GM19328 (cell line): Measurements from ENCODE around the gene LIN37.

Experiments used
- ATAC-seq: cut with Tn5 transposase; IDR thresholded peaks from one replicate; pipeline ENCODE4 v1.9.1; 2021; ENCODE audit warnings: mild to moderate bottlenecking, moderate library complexity; ENCODE audit not compliant: unreplicated experiment

LIN37 gene, protein sequence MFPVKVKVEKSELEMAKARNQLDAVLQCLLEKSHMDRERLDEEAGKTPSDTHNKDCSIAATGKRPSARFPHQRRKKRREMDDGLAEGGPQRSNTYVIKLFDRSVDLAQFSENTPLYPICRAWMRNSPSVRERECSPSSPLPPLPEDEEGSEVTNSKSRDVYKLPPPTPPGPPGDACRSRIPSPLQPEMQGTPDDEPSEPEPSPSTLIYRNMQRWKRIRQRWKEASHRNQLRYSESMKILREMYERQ

DNA sequence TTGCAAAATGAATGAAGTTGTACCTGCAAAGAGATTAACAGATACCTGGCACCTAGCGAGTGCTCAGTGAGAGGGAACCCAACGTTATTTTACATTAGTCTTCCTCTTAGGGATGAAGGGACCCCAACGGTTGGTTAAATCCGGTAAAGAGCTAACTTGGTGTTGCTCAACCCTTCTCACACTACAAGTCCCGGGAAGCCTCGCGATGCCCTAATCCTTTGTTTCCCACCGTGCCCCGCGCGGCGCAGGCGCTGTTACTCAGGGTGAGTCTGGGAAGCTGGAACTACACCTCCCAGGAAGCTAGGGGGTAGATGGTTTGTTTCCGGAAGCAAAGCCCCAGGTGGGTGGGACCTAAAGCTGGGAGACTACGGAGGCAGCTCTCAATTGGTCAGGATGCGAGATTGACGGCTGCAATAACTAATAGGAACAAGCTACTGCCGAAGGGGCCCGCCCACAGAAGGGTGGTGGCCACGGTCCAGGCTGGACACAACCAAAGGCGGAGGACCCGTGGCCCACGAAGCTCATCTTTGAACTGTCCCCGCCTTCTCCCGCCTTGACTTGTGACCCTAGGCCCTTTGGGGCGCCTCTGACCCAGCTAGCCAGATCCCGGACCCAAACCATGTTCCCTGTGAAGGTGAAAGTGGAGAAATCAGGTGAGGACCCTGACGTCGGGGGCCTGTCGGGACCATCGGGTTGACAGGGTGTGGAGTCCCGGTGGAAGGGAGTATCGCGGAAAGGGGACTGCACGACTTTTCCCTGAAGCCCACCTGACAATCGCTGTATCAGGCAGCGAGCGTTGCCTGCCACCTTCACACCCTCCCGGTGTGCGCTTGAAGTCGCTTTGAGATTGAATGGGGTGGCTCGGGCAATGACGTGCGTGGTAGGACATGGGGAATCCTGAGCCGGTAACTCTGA, at the start of gene LIN37:
Gene LIN37 (plus strand): TSS at position 471 of the 915 bp plus-strand sequence. CDS start 149 bp downstream, at position 620.
- ATAC-seq: peak; percentile 72

DNA sequence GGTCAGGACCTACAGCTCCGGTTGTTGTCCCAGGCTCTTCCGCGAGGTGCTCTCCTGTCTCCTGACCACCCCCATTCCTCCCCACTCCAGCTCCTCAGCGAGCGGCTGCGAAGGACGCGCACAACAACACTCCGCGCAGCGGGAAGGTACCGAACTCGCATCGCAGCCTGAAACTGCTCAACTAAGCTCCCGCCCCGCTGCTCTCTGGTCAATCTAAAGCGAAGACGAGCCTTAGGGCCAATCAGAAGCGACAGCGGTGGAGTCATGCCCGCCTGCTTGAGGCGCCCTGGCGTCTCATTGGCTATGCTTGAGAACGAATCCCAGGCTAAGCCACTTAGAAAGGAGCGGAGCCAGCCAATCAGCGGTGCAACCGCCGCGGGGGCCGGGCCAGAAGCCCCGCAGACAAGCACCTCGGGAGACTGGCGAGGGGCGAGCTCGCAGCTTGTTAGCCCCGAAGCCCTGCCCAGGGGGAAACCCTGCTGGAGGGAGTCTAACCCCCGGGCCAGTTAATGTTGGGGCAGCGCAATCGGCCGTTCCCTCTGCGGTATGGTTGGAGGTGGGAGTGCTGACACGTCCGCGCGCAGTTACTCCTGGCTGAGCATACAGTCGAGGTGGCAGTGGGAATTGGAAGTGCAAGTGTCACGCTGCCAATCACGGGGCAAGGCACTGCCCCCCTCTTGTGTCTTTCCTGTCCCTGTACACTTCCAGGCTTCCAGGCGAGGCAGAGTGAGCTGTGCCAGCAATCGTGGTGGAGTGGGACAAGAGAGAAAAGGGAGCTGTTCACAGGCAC, 46.0 kb upstream of the LIN37 start:
- peak; percentile 94 for ATAC-seq

DNA sequence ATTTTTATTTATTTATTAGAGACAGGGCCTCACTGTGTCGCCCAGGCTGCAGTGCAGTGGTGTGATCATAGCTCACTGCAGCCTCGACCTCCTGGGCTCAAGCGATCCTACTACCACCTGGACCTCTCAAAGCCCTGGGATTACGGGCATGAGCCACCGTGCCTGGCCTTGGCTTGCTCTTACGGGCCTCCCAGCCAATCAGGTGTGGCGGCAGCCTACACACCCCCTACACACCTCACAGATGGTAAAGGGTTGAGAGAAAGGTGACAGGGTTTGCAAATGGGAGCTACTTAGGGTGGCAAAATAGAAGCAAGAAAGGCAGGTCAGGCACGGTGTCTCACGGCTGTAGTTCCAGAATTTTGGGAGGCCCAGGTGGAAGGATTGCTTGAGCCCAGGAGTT, 45.0 kb upstream of the LIN37 start:
- ATAC-seq: no peak

DNA sequence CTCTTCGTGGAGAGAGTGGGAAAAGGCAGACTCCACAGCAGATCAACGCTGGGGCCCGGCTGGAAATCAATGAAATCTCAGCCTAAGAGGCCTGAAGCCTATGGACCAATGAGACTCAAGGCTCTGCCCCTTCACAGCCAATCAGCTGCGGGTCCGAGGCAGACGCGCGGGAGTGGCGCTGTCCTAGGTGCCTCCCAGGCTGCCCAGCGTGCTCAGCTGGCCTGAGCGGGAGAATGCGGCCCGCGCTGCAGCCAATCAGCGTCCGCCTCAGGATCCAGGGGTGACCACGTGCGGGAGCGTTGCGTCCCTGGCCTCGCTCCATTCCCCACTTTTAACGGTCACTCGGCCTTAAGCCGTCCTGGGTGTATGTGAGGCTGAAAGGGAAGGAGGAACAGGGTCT, 44.2 kb upstream of the LIN37 start, which contains the start of gene ZBTB32:
Gene ZBTB32 (plus strand): TSS at position 341 of the 400 bp plus-strand sequence. CDS start 10,069 bp downstream, outside the sequence.
- no peak for ATAC-seq

DNA sequence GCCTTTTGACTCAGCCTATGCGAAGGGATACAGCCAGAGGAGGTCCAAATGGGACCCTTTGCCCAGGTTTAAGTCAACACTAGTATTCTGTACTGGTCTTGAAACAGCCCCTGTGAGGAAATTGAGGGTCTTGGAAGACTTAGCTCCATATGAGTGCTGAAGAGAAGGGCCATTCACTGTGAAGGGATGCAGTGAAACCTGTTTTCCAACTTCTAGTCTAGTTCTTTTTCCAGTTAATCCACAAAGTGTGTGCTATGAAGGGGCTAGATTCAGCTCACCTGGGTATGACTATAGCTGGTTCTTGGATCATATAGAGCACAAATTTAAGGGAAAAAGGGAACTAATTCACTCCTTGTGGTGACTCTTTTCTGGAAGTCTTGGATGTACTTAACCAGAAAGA, 40.0 kb upstream of the LIN37 start:
- no peak for ATAC-seq

DNA sequence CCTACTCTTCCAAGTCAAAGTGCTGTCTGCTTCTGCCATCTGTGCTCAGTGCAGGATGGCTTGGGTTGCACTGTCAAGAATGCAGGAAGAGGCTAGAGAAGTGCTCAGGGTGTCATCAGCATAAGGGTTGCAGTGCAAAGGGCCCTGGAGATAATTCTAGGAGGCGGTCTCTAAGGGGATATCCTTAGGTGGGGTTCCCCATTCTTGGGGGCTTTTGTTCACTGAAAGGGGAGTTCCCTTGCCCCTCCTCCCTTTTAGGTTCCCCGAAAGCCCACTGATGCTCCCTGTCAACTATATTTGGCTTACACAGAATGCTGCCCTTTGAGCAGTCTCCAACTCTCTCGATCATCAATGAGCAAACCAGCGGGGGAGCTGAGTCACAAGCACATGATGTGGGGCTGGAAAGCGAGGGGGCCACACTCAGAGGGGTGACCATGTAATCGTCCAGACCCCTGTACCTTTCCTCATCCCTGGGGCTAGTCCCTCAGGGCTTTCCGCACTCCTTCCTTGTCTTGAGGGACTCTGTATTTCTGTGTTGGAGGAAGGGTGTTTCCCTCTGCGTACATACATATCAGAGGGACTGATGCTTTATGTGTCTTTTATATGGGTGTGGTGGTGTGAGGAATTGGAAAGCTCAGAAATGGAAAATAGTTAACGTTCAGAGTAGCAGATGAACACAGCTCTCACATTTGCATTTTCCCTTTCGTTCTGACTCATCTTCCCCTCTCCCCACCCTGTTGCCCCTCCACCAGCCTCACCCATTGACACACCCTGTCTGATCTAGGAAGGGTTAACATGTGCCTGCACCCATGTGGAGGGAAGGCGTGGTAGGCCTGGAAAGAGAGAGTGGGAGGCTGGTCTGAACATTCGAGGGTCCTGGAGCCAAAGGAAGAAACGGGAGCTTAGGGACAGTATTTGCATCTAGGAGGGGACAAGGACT, 37.3 kb upstream of the LIN37 start:
- ATAC-seq: no peak

DNA sequence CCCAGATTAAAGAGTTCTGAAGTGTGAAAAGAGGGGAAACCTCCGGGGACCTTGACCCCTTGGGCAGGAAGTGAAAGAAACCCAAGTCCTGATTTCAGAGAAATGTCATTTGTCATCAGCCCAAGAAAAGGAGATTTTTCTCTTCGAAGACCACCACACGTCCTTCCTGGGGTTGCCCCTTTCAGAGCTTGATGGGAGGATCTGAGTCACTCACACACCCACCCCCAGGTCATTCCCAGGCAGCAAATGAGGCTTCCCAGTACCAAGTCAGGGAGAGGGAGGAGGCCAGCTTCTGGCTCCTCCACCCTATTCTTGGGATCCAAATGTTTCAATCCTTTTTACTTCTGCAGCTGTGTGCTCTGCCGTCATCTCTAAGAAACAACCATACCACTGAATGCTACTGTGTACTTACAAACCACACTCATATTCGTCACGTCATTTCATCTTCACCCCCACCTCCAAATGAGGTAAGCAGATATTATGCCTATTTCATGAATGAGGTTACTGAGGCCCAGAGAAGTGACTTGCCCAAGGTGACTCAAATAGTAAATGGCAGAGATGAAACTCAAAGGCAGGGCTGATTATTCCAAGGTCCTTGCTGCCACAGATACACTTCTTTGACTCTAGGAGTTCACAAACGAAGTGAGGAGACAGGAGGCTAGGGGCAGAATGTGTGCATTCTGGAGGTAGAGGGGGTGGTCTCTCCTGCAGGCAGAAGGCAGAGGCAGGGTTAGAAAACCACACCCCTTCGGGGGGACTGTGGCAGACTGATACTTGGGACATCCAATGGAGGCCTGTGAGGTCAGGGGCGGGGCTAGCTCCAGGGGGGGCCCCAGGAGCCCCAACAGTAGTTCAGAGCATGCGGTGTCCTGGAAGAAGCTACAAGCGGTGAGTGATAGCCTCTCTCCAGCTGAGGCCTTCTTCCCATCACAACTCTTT, 35.5 kb upstream of the LIN37 start:
- ATAC-seq: no peak

DNA sequence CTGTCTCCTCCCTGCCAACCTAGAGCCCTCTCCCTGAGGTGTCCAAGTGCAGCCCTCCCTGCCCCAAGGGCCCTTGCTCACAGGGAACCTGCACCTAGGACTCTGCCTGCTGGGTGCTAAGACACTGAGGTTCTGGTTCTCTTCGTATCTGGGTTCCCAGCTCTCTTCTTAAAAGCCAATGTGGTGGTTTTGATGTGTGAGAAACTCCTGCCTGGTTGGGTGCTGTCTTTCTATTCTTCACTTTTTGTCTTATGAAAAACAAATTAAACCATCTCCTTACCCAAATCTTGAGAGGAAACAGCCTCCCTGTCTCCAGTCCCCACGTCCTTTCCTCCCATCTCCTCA, 34.9 kb upstream of the LIN37 start:
- ATAC-seq: no peak

DNA sequence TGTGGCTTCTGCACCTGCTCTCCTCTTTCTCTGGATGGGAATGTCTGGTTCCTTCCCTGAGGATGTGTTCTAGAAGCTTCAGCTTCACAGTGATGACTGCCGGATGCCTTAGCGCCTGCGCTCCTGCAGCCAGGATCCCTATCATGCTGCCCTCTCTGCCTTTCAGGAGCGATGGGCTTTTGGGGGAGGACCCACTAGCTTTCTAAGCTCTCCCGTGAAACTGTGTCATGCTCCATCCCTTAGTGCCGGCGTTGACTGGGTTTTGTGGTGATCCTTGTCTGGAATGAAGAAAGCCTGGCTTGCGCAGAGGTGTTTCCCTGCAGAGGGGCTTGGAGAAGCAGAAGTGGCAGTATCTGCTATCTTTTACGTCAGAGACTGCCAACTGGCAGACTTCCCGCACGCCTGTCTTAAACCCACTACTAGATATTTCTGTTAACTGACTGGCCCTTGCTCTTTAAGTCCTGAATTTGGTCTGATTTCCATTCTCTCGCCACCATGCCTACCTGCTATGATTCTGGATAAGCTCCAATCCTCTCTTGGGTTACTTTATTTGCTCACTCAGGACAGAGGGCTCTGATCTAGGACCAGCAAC, 34.4 kb upstream of the LIN37 start:
- ATAC-seq: no peak

DNA sequence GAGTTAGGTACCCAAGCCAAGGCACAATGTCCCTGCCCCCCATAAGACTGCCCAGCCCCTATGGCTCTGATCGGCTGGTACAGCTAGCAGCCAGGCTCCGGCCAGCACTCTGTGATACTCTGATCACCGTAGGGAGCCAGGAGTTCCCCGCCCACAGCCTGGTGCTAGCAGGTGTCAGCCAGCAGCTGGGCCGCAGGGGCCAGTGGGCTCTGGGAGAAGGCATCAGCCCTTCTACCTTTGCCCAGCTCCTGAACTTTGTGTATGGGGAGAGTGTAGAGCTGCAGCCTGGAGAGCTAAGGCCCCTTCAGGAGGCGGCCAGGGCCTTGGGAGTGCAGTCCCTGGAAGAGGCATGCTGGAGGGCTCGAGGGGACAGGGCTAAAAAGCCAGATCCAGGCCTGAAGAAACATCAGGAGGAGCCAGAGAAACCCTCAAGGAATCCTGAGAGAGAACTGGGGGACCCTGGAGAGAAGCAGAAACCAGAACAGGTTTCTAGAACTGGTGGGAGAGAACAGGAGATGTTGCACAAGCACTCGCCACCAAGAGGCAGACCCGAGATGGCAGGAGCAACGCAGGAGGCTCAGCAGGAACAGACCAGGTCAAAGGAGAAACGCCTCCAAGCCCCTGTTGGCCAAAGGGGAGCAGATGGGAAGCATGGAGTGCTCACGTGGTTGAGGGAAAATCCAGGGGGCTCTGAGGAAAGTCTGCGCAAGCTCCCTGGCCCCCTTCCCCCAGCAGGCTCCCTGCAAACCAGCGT, 33.6 kb upstream of the LIN37 start:
- ATAC-seq: no peak

DNA sequence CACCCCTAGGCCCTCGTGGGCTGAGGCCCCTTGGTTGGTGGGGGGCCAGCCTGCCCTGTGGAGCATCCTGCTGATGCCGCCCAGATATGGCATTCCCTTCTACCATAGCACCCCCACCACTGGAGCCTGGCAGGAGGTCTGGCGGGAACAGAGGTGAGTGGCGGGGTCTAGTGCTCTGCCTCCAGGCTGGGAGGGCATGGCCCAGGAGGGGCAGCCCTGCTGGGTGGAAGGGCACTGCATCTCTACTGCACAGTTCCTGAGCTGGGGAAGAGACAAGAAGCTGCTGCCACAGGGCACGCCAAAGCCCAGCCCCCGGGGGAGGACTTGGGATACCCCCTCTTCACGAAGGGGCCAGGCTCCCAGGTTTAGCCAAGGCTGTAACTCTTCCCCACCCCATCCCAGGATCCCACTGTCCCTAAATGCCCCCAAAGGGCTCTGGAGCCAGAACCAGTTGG, 33.0 kb upstream of the LIN37 start:
- no peak for ATAC-seq

DNA sequence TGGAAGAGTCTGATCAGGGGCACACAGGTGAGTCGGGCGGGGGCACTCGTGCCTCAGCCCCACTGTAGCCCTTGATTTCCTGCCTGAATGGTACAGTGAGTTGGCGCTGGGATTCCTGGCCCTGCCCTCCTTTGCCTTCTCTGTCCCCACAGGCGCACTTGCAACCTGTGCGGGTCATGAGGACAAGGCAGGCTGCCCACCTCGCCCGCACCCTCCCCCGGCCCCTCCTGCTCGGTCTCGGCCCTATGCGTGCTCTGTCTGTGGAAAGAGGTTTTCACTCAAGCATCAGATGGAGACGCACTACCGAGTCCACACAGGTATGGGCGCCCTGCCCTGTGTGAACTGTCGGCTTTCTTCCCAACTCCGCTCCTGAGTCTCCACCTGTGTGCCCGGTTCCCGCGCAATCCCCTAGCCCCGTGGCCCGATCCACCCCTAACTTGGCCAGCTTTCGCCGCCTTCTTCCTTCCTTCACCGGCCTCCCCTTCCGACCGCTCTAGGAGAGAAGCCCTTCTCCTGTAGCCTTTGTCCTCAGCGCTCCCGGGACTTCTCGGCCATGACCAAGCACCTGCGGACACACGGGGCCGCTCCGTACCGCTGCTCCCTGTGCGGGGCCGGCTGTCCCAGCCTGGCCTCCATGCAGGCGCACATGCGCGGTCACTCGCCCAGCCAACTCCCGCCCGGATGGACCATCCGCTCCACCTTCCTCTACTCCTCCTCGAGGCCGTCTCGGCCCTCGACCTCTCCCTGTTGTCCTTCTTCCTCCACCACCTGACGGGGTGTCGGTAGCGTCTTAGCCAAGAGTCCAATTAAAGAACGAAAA, 32.2 kb upstream of the LIN37 start:
- no peak for ATAC-seq

DNA sequence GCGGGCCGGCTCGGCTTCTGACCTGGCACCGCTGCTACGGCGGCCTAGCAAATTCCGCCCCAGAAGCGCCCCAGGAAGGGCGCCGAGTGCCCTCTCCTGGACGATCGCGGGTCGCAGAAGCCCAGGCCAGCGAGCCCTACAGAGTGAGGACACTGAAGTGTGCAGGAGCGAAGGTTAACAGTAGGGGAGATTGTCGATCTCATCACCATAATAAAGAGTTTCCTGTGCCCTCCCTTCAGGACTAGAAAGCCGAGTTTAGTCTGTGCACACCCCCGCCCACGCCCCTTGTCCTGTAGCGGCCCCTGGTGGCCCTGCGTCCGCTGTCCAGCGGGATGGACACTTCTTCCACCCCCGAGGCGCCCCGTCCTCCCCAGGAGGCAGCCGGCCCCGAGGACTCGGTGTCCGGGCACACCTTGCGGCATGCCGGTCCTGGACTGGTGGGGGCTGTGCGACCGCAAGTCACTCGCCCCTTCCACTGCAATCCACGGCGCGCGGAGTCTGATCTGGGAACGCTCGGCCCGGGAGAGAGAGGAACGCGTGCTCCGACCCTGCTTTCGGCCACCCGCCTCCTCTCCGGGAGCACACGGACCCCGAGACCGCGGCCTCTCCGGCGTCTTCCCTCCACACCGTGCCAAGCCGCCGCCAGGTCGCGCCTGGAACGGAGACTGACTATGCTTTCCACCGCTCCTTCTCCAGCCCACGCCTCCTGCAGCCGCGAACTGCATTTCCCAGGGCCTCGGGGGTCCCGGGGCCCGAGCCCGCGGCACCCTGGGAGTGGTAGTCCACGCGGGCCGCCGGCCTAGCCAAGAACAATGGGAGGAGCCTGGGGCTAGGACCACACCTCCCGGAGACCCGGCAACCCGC, 31.3 kb upstream of the LIN37 start:
- peak; percentile 57 for ATAC-seq

DNA sequence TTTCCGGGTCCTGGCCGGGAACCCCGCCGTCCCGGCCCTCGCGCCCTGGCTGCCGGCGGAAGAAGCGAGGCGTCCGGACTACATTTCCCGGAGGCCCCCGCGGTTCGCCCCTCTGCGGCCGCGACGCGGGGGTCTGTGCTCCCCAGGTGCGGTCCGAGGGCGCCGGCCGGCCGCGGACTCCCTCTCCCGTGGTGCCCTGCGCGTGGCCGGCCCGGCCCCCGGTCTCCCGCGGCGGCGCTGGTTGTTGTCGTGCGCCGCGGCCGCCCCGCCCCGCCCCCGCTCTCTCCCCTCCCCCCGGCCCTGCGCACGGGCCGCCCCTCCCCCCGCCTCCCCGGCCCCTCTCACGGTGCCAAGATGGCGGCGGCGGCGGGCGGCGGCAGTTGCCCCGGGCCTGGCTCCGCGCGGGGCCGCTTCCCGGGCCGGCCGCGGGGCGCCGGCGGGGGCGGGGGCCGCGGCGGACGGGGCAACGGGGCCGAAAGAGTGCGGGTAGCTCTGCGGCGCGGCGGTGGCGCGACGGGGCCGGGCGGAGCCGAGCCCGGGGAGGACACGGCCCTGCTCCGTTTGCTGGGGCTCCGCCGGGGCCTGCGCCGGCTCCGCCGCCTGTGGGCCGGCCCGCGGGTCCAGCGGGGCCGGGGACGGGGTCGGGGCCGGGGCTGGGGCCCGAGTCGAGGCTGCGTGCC, 30.6 kb upstream of the LIN37 start, which contains the start of gene KMT2B:
Gene KMT2B (plus strand): TSS at position 339 of the 680 bp plus-strand sequence. CDS start 16 bp downstream, at position 355.
- ATAC-seq: no peak

DNA sequence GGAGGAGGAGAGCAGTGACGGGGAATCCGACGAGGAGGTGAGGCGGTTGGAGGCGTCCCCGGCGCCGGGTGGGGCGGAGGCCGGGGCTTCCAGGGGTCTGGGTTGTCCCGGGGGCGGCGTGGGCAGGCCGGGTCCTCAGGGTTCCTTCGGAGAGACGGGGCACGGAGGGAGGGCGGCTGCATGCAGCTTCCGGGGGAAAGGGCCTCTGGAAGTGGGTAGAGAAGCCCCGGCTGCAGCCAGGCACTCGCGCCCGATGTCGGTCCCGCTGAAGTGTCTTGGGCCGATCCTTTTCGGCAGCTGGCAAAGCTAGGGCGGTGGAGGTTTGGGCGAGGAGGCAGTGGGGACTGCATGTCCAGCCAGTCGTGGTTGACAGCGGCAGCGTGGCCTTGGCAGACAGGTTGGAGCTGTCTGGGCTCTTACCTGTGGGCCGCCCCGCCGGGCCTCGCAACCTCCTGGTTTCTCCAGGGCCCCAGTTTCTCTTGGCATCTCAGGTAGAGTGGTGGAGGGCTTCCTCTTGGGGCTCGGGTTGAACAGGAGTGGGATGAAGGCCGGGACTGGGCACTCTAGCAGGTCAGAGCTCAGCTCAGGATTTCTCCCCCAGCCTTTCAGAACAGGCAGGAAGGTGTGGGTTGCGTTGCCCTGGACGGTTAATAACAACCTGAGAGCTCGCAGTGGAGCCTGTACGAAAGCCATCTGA, 29.9 kb upstream of the LIN37 start:
- no peak for ATAC-seq
